Measurements from ENCODE around the gene SCRT2. TPM values are rescaled to one million over a fixed set of nuclear protein-coding genes. Genes with fewer than 3 reads are reported as not detected.
"Not testable (repeated sequence)": the region's sequence is repeated elsewhere in the genome, so short reads cannot be mapped to it uniquely, and the experiment has no call there.

Gene SCRT2
- not detected for polyA plus RNA-seq (ENCODE audit: low read depth in 6 of 6)

DNA sequence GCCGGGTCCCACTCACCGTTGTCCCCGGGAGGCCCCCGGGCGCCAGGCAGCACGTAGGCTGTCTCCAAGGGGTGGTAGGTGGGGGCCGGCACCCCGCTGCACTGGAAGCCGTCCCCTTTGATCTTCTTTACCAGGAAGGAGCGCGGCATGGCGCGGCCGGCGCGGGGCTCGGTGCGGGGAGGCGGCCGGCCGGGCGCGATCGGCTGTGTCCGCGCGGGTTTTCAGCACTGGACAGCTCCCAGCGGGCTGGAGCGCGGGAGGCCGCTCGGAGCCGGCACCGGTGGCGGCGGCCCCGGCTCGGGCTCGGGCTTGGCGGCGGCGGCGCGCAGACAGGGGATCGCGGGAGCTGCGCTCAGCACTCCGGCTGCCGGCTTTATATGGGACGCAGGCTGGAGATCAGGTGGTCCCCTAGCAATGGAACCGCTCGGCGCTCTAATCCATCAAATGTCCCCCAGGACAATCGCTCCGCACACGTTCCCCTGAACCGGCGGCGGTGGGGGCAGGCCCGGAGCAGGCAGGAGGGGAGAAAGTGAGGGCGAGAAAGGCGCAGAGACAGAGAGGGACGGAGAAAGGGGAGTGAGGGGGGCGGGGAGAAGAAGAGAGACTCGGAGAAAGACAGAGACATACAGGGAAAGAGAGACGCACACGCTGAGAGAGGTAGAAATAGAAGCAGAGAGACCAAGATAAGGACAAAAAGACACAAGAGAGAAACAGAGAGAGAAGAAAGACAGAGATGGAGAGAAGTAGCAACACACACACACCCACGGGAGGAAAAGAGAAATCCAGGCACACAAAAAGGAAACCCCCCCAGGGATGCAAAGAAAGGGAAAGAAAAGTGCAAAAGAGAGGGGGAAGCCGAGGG lies at the start of gene SCRT2:
TSS of gene SCRT2 (minus strand) at position 350 of the 862 bp plus-strand sequence. CDS start at position 149, 201 bp downstream.
- peaks cover 0 to 14% of the 10 kb centered on the region in 2 donors for H3K36me3 Mint-ChIP-seq
- DNase-seq, result peak; percentile 24
- peak; percentile 49 to 55 for ATAC-seq (ENCODE audit: low read depth in 2 of 2)
- peaks cover 0 to 4% (median 0%) of the 10 kb centered on the region in 7 donors for H3K9me3 Mint-ChIP-seq
- peaks cover 14 to 28% (median 18%) of the 10 kb centered on the region in 3 donors for H3K4me1 Mint-ChIP-seq
- H3K4me3 Mint-ChIP-seq, result peak within 1 kb of the TSS in 7 of 8 donors; percentile 9 to 74 (median 48)
- H3K27me3 Mint-ChIP-seq, result peaks cover 48 to 89% (median 82%) of the 10 kb centered on the region in 3 donors
- peak within 1 kb of the TSS in 1 of 6 donors; percentile 71 for H3K27ac Mint-ChIP-seq

DNA sequence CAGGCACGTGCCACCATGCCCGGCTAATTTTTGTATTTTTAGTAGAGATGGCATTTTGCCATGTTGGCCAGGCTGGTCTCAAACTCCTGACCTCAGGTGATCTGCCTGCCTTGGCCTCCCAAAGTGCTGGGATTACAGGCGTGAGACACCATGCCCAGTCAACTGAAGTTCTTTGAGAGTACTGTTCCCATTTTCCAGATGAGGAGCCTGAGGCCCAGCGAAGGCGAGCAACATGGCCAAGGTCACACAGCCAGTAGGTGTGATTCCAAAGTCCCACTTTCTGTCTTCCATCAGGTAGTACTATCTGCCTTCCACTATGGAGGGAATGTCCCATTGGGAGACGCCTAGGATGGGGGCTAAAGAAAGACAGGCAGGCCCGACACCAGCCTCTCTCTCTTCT lies 49.2 kb upstream of the SCRT2 start:
- DNase-seq; H3K4me3 Mint-ChIP-seq; H3K4me1 Mint-ChIP-seq; H3K36me3 Mint-ChIP-seq; ATAC-seq (ENCODE audit: low read depth in 2 of 2); H3K27ac Mint-ChIP-seq; H3K9me3 Mint-ChIP-seq: not testable (repeated sequence)
- peaks cover 42 to 73% (median 69%) of the 10 kb centered on the region in 3 donors for H3K27me3 Mint-ChIP-seq

DNA sequence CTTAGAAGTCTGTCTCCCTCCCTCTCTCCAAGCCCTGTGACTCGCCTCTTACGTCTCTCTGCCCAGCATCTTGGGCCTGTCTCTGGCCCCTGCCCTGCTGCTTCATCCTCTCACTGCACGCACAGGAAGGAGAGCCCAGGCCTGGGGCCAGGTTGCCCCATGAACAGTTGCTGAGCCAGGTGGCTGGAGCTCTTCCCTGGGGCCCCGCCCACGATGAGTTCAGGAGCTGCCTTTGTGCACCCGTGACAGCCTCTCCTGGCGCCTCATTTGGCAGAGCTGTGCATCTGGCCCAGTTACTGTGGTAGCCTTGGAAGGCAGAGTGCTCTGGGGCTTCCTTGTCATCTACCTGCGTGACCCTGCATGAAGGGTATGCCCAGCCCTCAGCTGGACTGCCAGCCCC lies 48.2 kb upstream of the SCRT2 start:
- Mint-ChIP-seq H3K4me3 (no peak overlapping the region), H3K4me1 (peaks cover 0 to 4% (median 4%) of the 10 kb centered on the region in 3 donors), H3K36me3 (no peaks in the 10 kb centered on the region), H3K9me3 (peaks cover 0 to 5% (median 0%) of the 10 kb centered on the region in 7 donors), H3K27me3 (peaks cover 44 to 71% (median 67%) of the 10 kb centered on the region in 3 donors), H3K27ac (no peak overlapping the region)
- ATAC-seq (ENCODE audit: low read depth in 2 of 2), result no peak
- no peak for DNase-seq

DNA sequence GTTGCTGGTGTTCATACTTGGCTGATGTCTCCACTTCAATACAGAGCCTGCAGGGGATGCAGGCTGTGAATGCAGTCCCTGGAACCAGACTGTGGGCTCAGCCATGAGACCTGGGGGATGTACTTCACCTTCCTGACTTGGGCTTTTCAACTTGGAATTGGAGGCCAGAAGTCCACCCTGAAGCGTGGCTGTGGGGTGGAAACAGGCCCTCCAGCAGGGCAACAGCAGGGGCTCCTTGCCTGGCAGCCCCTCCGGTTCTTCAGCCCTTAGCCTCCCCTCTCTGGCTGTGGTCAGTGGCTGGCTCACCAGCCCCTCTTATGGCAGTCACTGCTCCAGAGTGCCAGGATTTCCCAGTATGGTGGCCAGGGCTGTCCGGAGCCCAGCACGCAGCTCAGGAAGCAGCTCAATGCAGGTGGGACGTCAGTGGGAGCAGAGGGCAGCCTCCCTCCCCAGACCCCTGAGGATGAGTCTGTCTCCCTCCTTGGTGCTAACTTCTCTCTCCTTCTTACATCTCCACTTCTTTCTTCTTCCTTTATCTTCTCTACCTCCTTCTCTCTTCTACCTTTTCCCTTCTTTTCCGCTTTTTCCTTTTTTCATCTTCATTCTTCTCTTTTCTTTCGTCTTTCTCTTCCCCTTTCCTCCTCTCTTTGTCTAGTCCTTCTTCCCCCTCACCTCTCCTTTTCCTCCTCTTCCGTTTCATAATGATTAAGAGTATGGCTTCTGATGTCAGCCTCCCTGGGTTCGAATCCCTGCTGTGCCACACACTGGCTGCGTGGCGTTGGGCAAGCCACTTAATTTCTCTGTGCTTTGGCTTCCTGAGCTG lies 47.4 kb upstream of the SCRT2 start:
- Mint-ChIP-seq H3K27ac (peak overlapping the region in 1 of 6 donors; percentile 47), H3K36me3 (no peaks in the 10 kb centered on the region), H3K4me1 (no peaks in the 10 kb centered on the region), H3K27me3 (peaks cover 46 to 67% (median 62%) of the 10 kb centered on the region in 3 donors), H3K4me3 (no peak overlapping the region), H3K9me3 (peaks cover 0 to 5% (median 0%) of the 10 kb centered on the region in 7 donors)
- DNase-seq (no peak), ATAC-seq (ENCODE audit: low read depth in 2 of 2) (no peak)

DNA sequence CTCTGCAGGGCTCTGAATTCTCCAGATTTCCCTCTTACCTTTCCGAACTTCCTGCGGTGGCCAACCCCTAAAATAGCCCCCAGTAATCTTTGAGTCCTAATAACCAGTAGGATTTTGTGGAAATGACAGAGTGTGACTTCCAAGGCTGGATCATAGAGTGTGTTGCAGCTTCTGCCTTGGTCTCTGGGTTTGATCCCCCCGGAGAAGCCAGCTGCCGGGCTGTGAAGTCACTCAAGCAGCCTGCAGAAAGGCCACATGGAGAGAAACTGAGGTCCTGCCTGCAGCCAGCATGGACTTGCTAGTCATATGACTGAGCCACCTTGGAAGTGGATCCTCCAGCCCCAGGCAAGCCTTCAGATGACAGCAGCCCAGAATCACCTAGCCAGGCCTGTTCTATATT lies 46.3 kb upstream of the SCRT2 start:
- ATAC-seq (ENCODE audit: low read depth in 2 of 2) (no peak), DNase-seq (no peak)
- H3K27ac Mint-ChIP-seq, result no peak overlapping the region
- peaks cover 0 to 5% (median 0%) of the 10 kb centered on the region in 7 donors for H3K9me3 Mint-ChIP-seq
- peaks cover 49 to 69% (median 64%) of the 10 kb centered on the region in 3 donors for H3K27me3 Mint-ChIP-seq
- no peak overlapping the region for H3K4me3 Mint-ChIP-seq
- H3K36me3 Mint-ChIP-seq, result no peaks in the 10 kb centered on the region
- no peaks in the 10 kb centered on the region for H3K4me1 Mint-ChIP-seq

DNA sequence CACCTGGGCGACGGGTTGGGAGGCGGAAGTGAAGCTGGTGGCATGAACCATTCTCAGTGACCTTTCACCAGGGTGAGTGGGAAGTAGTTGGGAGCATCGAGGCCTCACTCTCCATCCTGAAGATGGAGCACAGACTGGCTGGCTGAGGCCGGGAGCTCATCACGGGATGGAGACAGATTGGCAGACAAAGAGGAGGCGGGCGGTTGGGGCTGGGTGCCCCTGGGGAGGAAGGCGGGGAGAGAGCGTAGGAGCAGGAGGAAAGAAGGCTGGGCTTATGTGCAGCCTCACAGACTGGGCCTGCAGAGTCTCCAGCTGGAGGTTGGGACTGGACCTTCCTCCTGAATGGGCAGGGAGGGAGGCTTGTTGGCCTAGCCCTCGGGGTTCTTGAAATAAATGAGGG lies 44.2 kb upstream of the SCRT2 start:
- Mint-ChIP-seq H3K36me3 (no peaks in the 10 kb centered on the region), H3K27me3 (peaks cover 35 to 54% (median 54%) of the 10 kb centered on the region in 3 donors), H3K27ac (no peak overlapping the region), H3K4me1 (no peaks in the 10 kb centered on the region), H3K9me3 (peaks cover 0 to 5% (median 0%) of the 10 kb centered on the region in 7 donors), H3K4me3 (no peak overlapping the region)
- ATAC-seq (ENCODE audit: low read depth in 2 of 2) (no peak), DNase-seq (no peak)

DNA sequence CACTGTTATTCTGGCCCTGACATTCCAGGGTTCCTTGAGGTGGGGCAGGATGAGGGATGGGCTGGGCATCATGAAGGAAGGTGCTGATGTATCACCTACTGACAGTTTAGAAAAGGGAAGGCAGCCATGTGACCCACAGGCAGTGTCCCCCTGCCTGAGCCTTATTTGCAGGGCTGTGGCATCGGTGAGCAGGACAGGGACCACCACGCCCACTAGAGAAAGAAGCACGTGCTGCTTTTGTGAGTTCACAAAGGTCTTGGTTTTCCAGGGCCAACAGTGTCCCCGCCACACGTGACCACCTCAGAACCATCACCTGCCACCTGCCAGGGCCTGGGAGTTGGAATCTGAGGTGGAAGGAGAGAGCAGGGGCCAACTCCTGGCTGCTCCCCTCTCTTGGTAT lies 43.5 kb upstream of the SCRT2 start:
- H3K27me3 Mint-ChIP-seq, result peaks cover 33 to 51% (median 49%) of the 10 kb centered on the region in 3 donors
- H3K4me1 Mint-ChIP-seq, result no peaks in the 10 kb centered on the region
- no peaks in the 10 kb centered on the region for H3K36me3 Mint-ChIP-seq
- no peak overlapping the region for H3K4me3 Mint-ChIP-seq
- DNase-seq (no peak), ATAC-seq (ENCODE audit: low read depth in 2 of 2) (no peak)
- peaks cover 0 to 5% (median 0%) of the 10 kb centered on the region in 7 donors for H3K9me3 Mint-ChIP-seq
- no peak overlapping the region for H3K27ac Mint-ChIP-seq

DNA sequence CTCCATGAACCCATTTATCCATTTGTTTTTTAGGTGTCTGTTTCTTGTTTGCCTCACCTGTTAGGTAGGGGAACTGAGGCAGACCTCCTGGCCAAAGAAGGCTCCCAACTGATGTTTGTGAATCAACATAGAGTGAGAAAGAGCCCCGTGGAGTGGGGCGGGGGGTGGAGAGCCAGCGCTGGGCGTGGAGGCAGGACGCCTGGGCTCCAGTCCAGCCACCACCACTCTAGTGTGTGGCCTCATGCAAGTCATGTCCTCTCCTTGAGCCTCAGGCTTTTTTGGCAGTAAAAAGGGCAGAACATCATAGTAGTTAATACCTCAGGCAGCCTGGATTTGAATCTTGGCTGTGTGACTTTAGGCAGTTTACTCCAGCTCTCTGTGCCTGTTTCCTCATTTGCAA lies 42.2 kb upstream of the SCRT2 start:
- Mint-ChIP-seq H3K4me1 (no peaks in the 10 kb centered on the region), H3K27me3 (peaks cover 25 to 39% (median 37%) of the 10 kb centered on the region in 3 donors), H3K27ac (no peak overlapping the region), H3K36me3 (peaks cover 0 to 8% of the 10 kb centered on the region in 2 donors), H3K4me3 (no peak overlapping the region), H3K9me3 (peaks cover 0 to 12% (median 4%) of the 10 kb centered on the region in 7 donors)
- DNase-seq, result no peak
- no peak for ATAC-seq (ENCODE audit: low read depth in 2 of 2)

DNA sequence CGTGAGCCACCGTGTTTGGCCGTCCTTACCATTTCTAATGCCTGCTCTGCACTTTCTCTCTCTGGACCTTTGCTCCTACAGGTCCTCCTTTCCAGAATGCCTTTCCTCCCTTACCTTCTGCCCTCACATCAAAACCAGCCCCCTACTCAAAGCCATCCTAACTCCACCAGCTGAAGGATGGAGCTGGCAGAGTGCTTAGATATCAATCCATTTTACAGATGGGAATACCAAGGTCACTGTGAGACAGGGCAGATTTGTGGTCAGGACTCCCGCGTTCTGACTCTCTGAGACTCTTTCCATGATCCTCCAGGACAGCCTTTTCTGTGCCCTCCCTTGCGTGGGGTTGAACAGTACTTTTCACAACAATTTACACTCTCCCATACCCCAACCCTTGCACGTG lies 41.7 kb upstream of the SCRT2 start:
- no peak for ATAC-seq (ENCODE audit: low read depth in 2 of 2)
- H3K9me3 Mint-ChIP-seq, result peaks cover 0 to 12% (median 5%) of the 10 kb centered on the region in 7 donors
- no peak overlapping the region for H3K27ac Mint-ChIP-seq

DNA sequence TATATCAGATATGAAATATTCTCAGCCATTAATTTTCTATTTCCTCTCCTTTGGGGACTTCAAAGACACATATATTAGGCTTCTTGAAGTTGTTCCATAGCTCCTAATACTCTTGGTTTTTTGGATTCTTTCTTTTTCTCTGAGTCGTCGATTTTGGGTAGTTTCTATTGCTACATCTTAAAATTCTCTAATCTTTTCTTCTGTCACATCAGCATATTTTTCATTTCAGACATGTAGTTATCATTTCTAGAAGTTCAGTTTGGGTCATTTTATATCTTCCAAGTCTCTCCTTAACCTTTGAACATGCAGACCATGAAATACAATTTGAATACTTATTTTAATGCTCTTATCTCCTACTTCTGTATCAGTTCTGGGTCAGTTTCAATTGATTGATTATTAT lies 38.9 kb upstream of the SCRT2 start:
- Mint-ChIP-seq H3K4me1 (peaks cover 0 to under 1% (median 0%) of the 10 kb centered on the region in 3 donors), H3K27me3 (peaks cover 32 to 37% (median 36%) of the 10 kb centered on the region in 3 donors), H3K9me3 (peaks cover 0 to 18% (median 6%) of the 10 kb centered on the region in 7 donors), H3K36me3 (peaks cover 6 to 11% of the 10 kb centered on the region in 2 donors), H3K27ac (no peak overlapping the region), H3K4me3 (no peak overlapping the region)
- no peak for DNase-seq
- ATAC-seq (ENCODE audit: low read depth in 2 of 2), result no peak

More for the DNA sequence above, 41.7 kb upstream of the SCRT2 start:
- H3K36me3 Mint-ChIP-seq, result peaks cover under 1 to 8% of the 10 kb centered on the region in 2 donors
- no peak overlapping the region for H3K4me3 Mint-ChIP-seq
- no peaks in the 10 kb centered on the region for H3K4me1 Mint-ChIP-seq
- peaks cover 25 to 38% (median 37%) of the 10 kb centered on the region in 3 donors for H3K27me3 Mint-ChIP-seq
- no peak for DNase-seq

DNA sequence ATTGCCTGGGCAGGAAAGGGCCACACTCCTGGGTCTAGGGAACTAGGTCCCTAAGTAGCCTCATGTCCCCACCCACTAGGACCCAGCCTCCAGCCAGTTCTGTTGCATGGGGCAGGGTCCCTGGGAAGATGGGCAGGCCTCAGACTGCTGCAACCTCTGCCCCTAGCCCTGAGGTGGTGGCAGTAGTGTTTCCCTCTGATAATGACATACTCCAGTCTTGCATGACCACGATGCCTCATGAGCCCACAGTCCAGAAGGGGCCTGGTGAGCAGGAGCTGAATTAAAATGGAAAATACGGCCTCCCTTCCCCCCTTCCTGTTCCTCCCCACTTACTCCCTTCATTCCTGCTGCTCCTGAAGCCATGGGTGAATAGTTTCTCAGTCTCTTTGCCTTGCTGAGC lies 36.0 kb upstream of the SCRT2 start:
- Mint-ChIP-seq H3K4me3 (no peak overlapping the region), H3K27me3 (peaks cover 30 to 35% (median 30%) of the 10 kb centered on the region in 3 donors), H3K27ac (no peak overlapping the region), H3K4me1 (peaks cover 0 to 3% (median 0%) of the 10 kb centered on the region in 3 donors), H3K9me3 (peaks cover 7 to 29% (median 18%) of the 10 kb centered on the region in 7 donors), H3K36me3 (peaks cover 15 to 19% of the 10 kb centered on the region in 2 donors)
- DNase-seq (no peak), ATAC-seq (ENCODE audit: low read depth in 2 of 2) (no peak)

DNA sequence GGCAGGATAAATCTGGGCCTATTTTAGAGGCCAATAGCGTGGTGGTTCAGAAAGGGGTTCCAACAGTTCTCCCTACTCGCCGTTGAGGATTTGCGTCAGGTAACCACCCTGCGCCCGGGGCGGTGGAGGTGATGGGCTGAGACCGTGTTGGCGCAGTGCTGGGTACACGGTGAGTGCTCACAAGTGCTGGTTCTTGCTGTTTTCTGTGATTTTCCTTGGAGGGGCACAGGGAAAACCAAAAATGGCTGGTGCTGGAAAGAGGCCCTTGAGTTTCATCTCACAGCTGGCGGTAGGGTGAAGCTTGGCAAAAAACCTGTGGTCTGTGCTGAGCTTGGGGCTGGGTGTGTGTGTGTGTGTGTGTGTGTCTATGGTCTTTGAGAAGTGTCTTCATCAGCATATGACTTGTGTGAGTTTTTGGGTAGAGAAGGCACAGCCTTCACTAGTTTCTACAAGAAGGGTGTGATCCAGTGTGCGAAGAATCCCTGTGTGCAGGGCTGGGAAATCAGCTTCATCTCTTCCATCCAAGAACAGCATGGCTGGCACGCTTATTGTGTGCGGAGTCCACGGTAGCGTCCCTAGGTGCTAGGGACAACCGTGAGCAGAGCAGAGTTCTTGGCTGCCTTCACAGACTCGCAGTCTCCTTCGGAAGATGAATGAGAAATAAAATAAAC lies 35.3 kb upstream of the SCRT2 start:
- H3K4me3 Mint-ChIP-seq, result peak overlapping the region in 1 of 8 donors; percentile 44
- peaks cover 32 to 40% (median 36%) of the 10 kb centered on the region in 3 donors for H3K27me3 Mint-ChIP-seq
- peaks cover 15 to 19% of the 10 kb centered on the region in 2 donors for H3K36me3 Mint-ChIP-seq
- peak overlapping the region in 1 of 6 donors; percentile 53 for H3K27ac Mint-ChIP-seq
- ATAC-seq (ENCODE audit: low read depth in 2 of 2) (no peak), DNase-seq (no peak)
- H3K4me1 Mint-ChIP-seq, result peaks cover 0 to 3% (median 0%) of the 10 kb centered on the region in 3 donors
- peaks cover 7 to 29% (median 18%) of the 10 kb centered on the region in 7 donors for H3K9me3 Mint-ChIP-seq

Data from naive B cell (primary cell).